ENCODE data around the gene LSR. TPM values are rescaled to one million over a fixed set of nuclear protein-coding genes. Genes with fewer than 3 reads are reported as not detected.

Gene LSR
- total RNA-seq, 1 donor from 2014 or later: 18.1 TPM

DNA sequence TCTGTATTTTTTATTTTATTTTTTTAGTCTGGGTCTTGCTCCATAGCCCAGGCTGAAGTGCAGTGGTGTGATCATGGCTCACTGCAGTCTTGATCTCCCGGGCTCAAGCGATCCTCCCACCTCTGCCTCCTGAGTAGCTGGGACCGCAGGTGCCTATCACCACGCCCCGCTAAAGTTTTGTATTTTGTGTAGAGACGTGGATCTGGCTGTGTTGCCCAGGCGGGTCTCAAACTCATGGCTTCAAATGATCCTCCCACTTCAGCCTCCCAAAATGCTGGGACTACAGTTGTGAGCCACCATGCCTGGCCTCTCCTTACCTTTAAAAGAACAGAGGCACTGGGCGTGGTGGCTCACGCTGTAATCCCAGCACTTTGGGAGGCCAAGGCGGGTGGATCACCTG lies 38.9 kb downstream of the LSR start:
- H3K4me1 ChIP-seq (ENCODE audit: insufficient read depth, low read length): no peaks in the 10 kb centered on the region
- no peak overlapping the region for H3K4me3 ChIP-seq (ENCODE audit: insufficient read depth, low read depth, low read length)
- FAIRE-seq (no peak), DNase-seq (ENCODE audit: low read depth) (no peak)
- Mint-ChIP-seq H3K27me3 (ENCODE audit: low read depth, unreplicated experiment) (peaks cover 33% of the 10 kb centered on the region), H3K9me3 (ENCODE audit: unreplicated experiment) (no peaks in the 10 kb centered on the region), H3K4me3 (ENCODE audit: unreplicated experiment) (no peak overlapping the region), H3K27ac (ENCODE audit: unreplicated experiment) (no peak overlapping the region), H3K4me1 (ENCODE audit: low read depth, unreplicated experiment) (no peaks in the 10 kb centered on the region), H3K36me3 (ENCODE audit: low read depth, unreplicated experiment) (no peaks in the 10 kb centered on the region)
- H3K27ac ChIP-seq (ENCODE audit: low read depth, low read length): no peak overlapping the region
- no peak overlapping the region for H3K9ac ChIP-seq (ENCODE audit: low read length)
- H2AFZ ChIP-seq (ENCODE audit: low read depth, low read length): no peak overlapping the region
- H4K20me1 ChIP-seq (ENCODE audit: insufficient read depth, low read length): no peaks in the 10 kb centered on the region
- no peaks in the 10 kb centered on the region for H3K36me3 ChIP-seq (ENCODE audit: insufficient read depth, low read length)
- no peak overlapping the region for H3K4me2 ChIP-seq (ENCODE audit: low read length)
- TF ChIP-seq CTCF (IDR thresholded peaks at IDR 0.05; ENCODE audit: insufficient read depth, low read depth, low read length): no peak
- no peak for TF ChIP-seq EZH2 (IDR thresholded peaks at IDR 0.05; ENCODE audit: insufficient read depth, low read length)
- H3K9me3 ChIP-seq (ENCODE audit: insufficient read depth, low read depth, low read length): no peaks in the 10 kb centered on the region
- H3K27me3 ChIP-seq (ENCODE audit: insufficient read depth, low read length): peaks cover 12% of the 10 kb centered on the region
- no peaks in the 10 kb centered on the region for H3K79me2 ChIP-seq (ENCODE audit: insufficient read depth, low read length)

GRCh38 chr19:35288331-35288730 lies 39.5 kb downstream of the LSR start:
- Histone ChIP-seq H3K36me3 (ENCODE audit: insufficient read depth, low read length) (no peaks in the 10 kb centered on the region), H3K4me1 (ENCODE audit: insufficient read depth, low read length) (no peaks in the 10 kb centered on the region), H3K4me2 (ENCODE audit: low read length) (no peak overlapping the region), H3K27me3 (ENCODE audit: insufficient read depth, low read length) (peaks cover 9% of the 10 kb centered on the region), H3K9me3 (ENCODE audit: insufficient read depth, low read depth, low read length) (no peaks in the 10 kb centered on the region), H2AFZ (ENCODE audit: low read depth, low read length) (no peak overlapping the region), H4K20me1 (ENCODE audit: insufficient read depth, low read length) (no peaks in the 10 kb centered on the region), H3K9ac (ENCODE audit: low read length) (no peak overlapping the region), H3K79me2 (ENCODE audit: insufficient read depth, low read length) (no peaks in the 10 kb centered on the region), H3K4me3 (ENCODE audit: insufficient read depth, low read depth, low read length) (no peak overlapping the region), H3K27ac (ENCODE audit: low read depth, low read length) (no peak overlapping the region)
- Mint-ChIP-seq H3K36me3 (ENCODE audit: low read depth, unreplicated experiment) (no peaks in the 10 kb centered on the region), H3K27ac (ENCODE audit: unreplicated experiment) (no peak overlapping the region), H3K4me1 (ENCODE audit: low read depth, unreplicated experiment) (no peaks in the 10 kb centered on the region), H3K27me3 (ENCODE audit: low read depth, unreplicated experiment) (peaks cover 33% of the 10 kb centered on the region), H3K4me3 (ENCODE audit: unreplicated experiment) (no peak overlapping the region), H3K9me3 (ENCODE audit: unreplicated experiment) (no peaks in the 10 kb centered on the region)
- FAIRE-seq (no peak), DNase-seq (ENCODE audit: low read depth) (no peak)
- TF ChIP-seq EZH2 (IDR thresholded peaks at IDR 0.05; ENCODE audit: insufficient read depth, low read length) (no peak), CTCF (IDR thresholded peaks at IDR 0.05; ENCODE audit: insufficient read depth, low read depth, low read length) (no peak)

DNA sequence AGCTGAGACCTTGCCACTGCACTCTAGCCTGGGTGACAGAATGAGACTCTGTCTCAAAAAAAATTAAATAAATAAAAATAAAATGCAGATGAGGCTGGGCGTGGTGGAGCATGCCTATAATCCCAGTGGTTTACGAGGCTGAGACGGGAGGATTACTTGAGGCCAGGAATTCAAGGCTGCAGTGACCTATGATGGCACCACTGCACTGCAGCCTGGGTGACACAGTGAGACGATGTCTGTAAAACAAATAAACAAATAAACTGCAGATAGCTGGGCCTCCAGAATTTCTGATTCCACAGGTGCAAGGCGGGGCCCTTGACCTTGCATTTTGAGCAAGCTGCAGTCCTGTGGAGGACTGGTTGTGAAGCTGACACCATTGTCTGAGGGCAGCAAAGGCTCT lies 40.1 kb downstream of the LSR start:
- no peaks in the 10 kb centered on the region for H3K9me3 Mint-ChIP-seq (ENCODE audit: unreplicated experiment)

More for the DNA sequence above, 40.1 kb downstream of the LSR start:
- Mint-ChIP-seq H3K27me3 (ENCODE audit: low read depth, unreplicated experiment) (peaks cover 31% of the 10 kb centered on the region), H3K27ac (ENCODE audit: unreplicated experiment) (no peak overlapping the region), H3K36me3 (ENCODE audit: low read depth, unreplicated experiment) (no peaks in the 10 kb centered on the region), H3K4me1 (ENCODE audit: low read depth, unreplicated experiment) (no peaks in the 10 kb centered on the region), H3K4me3 (ENCODE audit: unreplicated experiment) (no peak overlapping the region)
- TF ChIP-seq CTCF (IDR thresholded peaks at IDR 0.05; ENCODE audit: insufficient read depth, low read depth, low read length) (no peak), EZH2 (IDR thresholded peaks at IDR 0.05; ENCODE audit: insufficient read depth, low read length) (no peak)
- Histone ChIP-seq H3K27me3 (ENCODE audit: insufficient read depth, low read length) (peaks cover 7% of the 10 kb centered on the region), H3K4me2 (ENCODE audit: low read length) (no peak overlapping the region), H3K27ac (ENCODE audit: low read depth, low read length) (no peak overlapping the region), H3K79me2 (ENCODE audit: insufficient read depth, low read length) (no peaks in the 10 kb centered on the region), H4K20me1 (ENCODE audit: insufficient read depth, low read length) (no peaks in the 10 kb centered on the region), H3K9me3 (ENCODE audit: insufficient read depth, low read depth, low read length) (no peaks in the 10 kb centered on the region), H3K4me1 (ENCODE audit: insufficient read depth, low read length) (no peaks in the 10 kb centered on the region), H3K36me3 (ENCODE audit: insufficient read depth, low read length) (no peaks in the 10 kb centered on the region), H3K4me3 (ENCODE audit: insufficient read depth, low read depth, low read length) (no peak overlapping the region), H2AFZ (ENCODE audit: low read depth, low read length) (no peak overlapping the region), H3K9ac (ENCODE audit: low read length) (no peak overlapping the region)
- no peak for FAIRE-seq
- DNase-seq (ENCODE audit: low read depth): no peak
